Left cardiac atrium (tissue), 4 donors: ENCODE data around the gene KCNIP1. TPM values are rescaled to one million over a fixed set of nuclear protein-coding genes. Genes with fewer than 3 reads are reported as not detected.
A peak's percentile ranks its signal among the peaks of the same experiment; 100 is the strongest.

Experiments
- ATAC-seq, 2 donors: fragments of 200-7000 bp; cut with Tn5 transposase; one replicate each; pipeline ENCODE4 v1.9.1; 2020; ENCODE audit warnings: mild to moderate bottlenecking in 2 of 2, moderate library complexity in 2 of 2
- DNase-seq: peaks from one replicate; pipeline ENCODE4 v3.0.0-alpha.2; 2020
- intact Hi-C, 2 donors: fragments of 100-400 bp; cut with DNase I; formaldehyde crosslinking; loops; one replicate each; pipeline versions ENCODE4 v1.14.1 to v1.15.1; 2022 to 2023
- long read RNA-seq: library from polyadenylated mRNA; unstranded; transcript quantifications from one replicate; pipeline ENCODE4 v2.0.0, GENCODE V29; 2021
- total RNA-seq, 2 donors: library from RNA; stranded (reverse); fragmentation: NEBNext Ultra II Directional; extraction: Animal tissue kit (Norgen Biotek cat#: 25700); gene quantifications; one replicate each; pipeline ENCODE4 v1.2.1, GENCODE V29; 2021
- donor health status: DM: no; HTN: yes; CAD: no.
- donor health status: DM: no; HTN: yes; CAD: no; lungs with severe emphysema.
- donor health status: DM: yes; HTN: yes; CAD: no.
- donor health status: Dilated cardiomyopathy.

KCNIP1 gene
- not detected for total RNA-seq
- long read RNA-seq, result 0 reads

DNA sequence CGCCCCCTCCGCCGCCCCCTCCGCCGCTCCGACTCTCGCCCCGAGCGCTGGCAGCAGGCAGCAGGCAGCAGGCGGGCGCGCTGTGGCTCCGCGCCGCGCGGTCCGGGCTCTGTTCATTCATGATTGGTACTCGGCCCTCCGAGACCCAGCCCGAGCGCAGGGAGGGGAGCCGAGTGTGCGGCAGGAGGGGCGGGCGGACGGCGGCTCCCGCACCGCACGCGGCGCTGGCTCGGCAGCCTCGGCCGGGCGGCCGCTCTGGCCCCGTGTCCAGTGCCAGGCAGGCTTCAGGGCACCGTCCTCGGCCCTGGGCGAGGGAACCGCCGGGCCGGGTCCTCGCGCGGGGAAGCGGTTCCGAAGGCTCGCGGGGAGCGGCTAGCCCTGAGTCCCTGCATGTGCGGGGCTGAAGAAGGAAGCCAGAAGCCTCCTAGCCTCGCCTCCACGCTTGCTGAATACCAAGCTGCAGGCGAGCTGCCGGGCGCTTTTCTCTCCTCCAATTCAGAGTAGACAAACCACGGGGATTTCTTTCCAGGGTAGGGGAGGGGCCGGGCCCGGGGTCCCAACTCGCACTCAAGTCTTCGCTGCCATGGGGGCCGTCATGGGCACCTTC is at the start of gene KCNIP1:
TSS of gene KCNIP1 (plus strand) at position 31 of the 607 bp plus-strand sequence.
- intact Hi-C loops, result no loop called here
- ATAC-seq (peak; percentile 65 to 76), DNase-seq (no peak)

DNA sequence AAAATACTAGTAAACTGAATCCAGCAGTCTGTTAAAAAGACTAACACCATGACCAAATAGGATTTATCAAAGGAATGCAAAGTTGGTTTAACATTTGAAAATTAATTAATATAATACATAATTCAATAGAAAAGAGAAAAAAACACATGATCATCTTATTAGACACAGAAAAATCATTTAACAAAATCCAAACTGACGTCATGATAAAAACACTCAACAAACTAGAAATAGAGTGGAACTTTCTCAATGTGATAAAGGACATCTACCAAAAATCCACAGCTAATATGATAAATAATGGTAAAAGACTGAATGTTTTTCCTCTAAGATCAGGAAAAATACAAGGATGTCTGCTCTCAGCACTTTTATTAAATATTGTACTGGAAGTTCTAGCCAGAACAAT is 40.4 kb upstream of the KCNIP1 start:
- no peak for ATAC-seq
- intact Hi-C loops, result no loop called here

DNA sequence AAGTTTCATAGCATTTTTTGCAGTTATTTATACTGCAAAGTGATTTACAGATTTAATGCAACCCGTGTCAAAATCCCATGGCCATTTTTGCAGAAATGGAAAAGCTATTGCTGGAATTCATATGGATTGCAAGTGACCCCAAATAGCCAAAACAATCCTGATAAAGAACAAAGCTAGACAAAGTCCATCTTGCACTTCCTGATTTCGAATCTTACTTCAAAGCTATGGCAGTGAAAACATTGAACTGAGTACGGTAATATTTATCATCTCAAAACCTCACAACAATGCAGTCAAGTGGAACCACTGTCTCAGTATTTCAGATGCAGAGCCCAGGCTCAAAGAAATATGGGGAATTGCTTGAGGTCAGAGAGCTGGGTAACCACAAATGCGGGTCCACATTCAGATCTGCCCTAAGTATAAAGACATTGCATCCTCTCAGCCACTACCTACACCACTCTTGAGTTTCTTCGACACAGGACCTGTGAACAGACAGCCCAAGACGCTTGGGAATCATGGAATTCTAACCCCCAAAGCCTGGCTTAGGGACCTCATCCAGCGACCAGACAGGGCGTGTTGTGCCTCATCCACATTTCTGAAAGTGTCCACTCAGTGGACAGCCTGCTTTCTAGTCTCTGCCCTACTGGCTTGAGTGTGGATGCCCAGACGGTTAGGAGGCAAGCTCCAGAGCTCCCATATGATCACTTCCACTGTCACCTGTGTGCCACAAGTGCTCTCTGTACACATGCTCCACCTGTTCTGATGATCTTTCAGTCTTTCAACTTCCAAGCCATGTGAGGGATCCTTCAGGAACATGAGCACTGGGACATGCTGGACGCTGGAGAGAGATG is 39.3 kb upstream of the KCNIP1 start:
- no peak for DNase-seq
- intact Hi-C loops, result no loop called here
- no peak for ATAC-seq

More for the DNA sequence above, 40.4 kb upstream of the KCNIP1 start:
- DNase-seq, result no peak

DNA sequence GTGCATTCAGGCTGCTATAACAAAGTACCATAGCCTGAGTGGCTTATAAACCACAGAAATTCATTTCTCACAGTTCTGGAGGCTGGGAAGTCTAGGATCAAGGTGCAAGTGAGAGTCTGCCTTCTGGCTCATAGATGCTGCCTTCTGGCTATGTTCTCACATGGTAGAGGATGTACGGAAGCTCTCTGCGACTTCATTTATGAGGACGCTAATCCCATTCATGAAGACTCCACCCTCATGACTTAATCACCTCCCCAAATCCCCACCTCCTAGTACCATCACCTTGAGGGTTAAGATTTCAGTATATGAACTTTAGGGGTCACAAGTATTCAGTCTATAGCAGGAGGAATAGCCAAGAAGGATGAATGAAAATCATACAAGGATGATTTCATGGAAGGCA is 37.3 kb upstream of the KCNIP1 start:
- ATAC-seq (no peak), DNase-seq (no peak)
- intact Hi-C loops, result no loop called here

DNA sequence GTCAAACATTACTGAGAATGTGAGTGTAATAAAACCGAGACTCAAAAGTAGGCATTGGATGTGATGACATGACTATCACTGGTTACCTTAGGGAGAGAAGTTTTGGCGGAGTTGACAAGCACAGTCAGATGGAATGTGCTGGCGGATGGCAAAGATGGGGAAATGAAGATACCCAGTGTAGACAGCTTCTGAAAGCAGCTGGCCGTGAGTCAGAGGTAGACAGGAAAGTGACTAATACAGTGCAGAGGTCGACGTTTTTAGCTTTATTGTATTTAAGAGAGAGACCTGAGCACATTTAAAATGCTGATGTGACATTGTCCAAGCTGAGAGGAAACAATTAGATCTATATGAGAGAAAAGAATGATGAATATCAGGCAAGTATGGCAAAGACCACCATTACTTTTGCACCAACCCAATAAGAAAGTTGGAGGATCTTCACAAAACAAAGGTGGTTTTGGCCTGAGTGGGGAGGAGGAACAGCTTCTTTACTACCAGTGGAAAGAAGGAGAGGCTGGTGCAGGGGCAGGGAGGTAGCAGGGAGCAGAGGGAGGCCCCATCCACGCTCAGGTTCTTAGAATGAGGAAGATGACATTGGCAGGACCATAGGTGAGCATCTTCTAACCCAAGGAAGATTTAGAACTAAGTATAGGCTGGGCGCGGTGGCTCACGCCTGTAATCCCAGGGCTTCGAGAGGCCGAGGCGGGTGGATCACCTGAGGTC is 36.7 kb upstream of the KCNIP1 start:
- peak; percentile 41 for DNase-seq
- peak in 1 of 2 donors; percentile 97 for ATAC-seq
- intact Hi-C loops, result no loop called here

DNA sequence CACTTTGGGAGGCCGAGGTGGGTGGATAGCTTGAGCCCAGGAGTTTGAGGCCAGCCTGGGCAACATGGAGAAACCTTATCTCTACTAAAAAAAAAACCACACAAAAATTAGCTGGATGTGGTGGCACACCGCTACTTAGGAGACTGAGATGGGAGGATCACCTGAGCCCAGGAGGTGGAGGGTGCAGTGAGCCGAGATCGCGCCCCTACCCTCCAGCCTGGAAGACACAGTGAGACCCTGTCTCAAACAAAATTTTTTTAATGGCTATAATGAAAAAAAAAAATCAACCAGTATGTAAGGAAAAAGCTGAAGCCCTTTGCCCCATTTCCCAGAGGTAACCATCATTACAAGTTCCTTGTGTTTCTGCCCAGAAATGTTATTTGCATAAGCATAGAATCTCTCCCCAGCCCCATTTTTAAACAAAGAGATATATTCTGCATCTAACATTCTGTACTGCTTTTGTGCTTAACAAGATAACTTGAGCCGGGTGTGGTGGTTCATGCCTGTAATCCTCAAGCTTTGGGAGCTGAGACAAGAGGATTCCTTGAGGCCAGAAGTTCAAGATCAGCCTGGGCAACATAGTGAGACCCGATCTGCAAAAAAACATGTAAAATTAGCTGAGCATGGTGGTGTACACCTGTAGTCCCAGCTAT is 35.1 kb upstream of the KCNIP1 start:
- intact Hi-C loops, result no loop called here
- DNase-seq, result no peak
- ATAC-seq, result no peak

DNA sequence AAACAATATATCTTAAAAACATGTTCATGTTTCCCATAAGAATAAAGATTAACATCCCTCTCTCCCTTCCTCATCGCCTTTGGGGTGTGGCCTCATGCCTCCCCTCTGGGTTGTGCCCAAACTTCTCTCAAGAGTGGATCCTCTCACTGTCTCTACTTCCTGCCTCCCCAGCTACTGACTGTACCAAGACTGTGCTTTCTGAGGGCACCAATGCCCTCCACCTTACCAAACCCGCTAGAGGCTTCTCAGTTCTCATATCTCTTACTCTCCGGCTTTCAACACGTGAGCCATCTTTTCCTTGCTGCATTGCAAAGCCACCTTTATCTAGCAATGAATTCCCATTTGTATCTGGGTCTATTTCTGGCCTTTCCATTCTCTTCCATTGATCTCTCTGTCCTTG is 34.4 kb upstream of the KCNIP1 start:
- no peak for DNase-seq
- no peak for ATAC-seq
- intact Hi-C loops, result no loop called here

DNA sequence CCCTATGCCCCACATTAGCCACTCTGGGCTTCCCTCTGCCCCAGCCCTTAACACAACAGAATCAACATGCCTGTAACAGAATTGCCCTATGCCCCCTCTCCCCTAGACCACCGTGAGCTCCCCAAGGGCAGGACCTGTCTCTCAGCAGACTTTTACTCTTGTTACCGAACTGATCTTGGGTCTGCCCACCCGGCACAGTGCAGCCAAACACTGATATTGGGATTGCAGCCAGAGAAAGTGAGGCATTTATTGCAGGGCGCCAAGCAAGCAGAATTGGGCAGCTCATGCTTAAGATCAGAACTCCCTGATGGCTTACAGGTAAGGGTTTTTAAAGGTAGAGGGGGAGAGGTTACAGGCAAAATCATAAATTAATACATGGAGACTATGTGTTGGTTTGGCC is 33.5 kb upstream of the KCNIP1 start:
- no peak for ATAC-seq
- intact Hi-C loops, result no loop called here
- DNase-seq, result no peak

DNA sequence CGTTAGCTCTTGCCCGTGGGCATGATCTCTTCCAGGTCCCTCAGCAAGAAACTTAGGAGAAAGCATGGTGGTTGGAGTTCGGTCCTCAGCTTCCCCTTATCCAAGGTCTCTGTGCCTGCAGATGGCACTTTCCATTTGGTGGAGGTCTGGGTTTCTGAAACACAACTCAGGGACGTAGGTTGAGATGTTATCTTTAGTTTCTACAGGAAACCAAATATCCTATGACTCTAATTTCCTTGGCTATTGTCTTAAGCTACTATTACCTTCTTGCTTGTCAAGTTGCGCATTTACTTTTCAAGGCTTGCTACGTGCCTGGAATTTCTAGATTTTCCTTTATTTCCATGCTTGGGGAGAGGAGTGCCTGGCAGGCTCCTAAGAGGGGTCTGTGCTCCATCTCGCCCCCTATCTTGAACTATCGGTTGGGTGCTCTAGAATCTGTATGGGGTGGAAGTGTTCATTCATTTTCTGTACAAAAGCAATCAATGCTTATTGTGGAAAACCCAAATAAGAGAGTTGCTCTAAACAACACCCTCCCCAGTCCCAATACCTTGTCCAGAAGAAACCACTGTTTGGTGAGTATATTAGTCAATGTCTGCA is 32.9 kb upstream of the KCNIP1 start:
- intact Hi-C loops, result no loop called here
- DNase-seq (no peak), ATAC-seq (no peak)

DNA sequence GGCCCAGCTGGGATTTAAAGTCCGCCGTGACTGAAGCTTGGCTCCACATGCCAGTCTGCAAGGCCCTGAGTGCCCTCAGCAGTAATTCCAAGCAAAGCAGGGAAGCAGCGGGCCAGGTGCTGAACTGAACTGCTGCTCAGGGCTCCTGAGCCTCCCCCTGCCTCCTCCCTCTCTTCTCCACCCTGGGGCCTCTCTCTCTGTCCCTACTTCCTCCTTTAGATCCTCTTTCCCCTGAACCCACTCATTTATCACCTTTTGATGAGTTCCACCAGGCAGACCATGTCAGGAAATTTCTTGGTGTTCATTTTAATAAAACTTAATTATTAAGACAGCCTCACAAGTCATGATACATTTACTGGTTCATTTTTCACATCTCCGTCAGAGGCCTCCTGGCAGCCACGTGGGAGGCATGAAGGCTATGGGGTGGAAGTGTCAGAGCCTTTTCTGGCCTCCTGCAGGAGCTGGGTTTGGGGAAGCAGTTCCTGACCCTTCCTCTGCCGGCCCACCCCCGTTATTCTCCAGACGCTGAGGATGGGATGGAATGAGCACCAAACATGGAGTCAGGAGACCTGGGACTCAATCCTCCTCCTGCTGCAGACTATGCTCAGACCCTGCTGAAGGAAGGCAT is 32.2 kb upstream of the KCNIP1 start:
- intact Hi-C loops, result no loop called here
- DNase-seq (no peak), ATAC-seq (no peak)

DNA sequence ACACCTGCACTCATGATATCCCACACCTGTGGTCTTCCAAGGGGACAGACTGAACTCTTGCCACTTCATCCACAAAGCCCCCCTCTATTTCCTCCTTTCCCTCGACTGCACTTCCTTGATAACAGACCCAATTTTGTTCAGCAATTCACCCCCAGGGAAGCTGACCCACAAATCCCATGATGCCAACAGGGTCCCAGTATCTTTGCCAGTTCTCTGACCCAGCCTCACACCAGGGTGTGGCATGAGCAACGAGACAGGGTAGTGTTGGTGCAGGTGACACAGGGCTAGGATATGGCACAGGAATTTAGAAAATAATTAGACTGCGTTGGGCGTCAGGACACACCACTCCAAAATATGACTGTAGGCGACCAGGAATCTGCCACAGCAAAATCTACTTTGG is 30.2 kb upstream of the KCNIP1 start:
- ATAC-seq (no peak), DNase-seq (no peak)
- intact Hi-C loops, result no loop called here

DNA sequence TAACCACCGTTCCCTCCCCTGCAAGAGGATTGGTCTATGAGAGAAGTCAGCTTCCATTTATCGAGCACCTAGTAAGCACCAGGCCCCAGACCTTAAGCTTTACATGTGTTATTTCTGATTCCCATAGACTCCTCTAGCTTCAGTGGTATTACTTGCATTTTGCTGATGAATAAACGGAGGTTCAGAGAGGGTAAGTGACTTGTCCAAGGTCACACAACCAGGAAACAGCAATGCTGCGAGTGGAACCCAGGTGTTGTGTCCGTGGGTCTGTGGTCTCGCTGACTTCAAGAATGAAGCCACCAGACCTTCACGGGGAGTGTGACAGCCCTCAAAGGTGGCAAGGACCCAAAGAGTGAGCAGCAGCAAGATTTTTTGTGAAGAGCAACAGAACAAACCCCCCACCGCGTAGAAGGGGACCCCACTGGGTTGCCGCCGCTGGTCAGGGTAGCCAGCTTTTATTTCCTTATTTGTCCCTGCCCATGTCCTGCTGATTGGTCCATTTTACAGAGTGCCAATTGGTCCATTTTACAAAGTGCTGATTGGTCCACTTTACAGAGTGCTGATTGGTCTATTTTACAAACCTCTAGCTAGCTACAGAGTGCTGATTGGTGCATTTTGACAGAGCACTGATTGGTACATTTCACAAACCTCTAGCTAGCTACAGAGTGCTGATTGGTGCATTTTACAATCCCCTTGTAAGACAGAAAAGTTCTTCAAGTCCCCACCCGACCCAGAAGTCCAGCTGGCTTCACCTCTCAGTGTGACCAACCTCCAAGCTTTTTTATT is 29.1 kb upstream of the KCNIP1 start:
- no peak for ATAC-seq
- intact Hi-C loops, result no loop called here

DNA sequence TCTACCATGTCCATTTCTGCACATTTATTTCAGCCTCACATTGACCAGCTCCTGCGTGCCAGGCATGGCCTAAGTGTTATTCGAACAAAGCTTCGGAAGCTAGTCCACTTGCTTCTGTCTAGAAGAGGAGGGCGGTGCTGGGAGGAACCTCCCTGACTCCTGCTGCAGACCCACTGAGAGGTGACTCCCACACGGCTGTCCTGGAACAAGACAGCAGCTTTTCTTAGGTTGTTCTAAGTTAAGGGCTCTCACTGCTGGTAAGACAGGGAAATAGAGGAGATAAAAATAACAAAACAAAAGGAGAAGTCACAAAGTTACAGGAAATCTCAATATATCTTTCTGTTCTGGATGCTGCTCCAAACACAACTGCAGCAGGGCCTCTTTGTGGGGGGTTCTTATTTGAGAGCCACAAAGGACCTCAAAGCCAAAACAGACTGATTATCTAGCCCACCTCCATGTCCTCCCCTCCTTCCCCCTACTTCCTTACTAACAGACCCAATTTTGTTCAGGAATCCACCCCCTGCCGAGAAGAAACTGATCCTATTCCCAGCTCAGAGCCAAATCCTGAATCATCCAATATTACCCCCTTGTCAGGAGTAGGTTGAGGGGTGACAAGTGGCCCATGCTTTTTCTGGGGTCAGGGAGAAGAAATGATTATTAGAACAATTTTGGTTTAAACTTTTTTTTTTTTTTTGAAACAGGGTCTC is 28.4 kb upstream of the KCNIP1 start:
- no peak for ATAC-seq
- no peak for DNase-seq
- intact Hi-C loops, result no loop called here

More for the DNA sequence above, 29.1 kb upstream of the KCNIP1 start:
- no peak for DNase-seq

DNA sequence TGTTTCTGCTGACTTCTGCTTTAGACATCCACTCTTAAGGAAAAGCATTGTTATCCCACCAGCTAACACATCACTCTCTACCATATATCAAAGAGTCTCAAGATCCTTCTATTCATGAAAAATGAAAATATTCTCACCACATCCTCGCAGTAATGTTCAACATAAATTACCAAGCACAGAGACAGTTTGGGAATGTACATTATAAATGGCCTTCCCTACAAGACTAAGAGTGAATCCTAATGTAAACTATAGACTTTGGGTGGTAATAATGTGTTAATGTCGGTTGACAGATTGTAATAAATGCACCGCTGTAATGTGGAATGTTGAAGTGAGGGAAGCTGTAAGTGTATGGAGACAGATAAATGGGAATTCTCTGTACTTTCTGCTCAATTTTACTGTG is 27.1 kb upstream of the KCNIP1 start:
- ATAC-seq, result no peak
- no peak for DNase-seq
- intact Hi-C loops, result no loop called here

DNA sequence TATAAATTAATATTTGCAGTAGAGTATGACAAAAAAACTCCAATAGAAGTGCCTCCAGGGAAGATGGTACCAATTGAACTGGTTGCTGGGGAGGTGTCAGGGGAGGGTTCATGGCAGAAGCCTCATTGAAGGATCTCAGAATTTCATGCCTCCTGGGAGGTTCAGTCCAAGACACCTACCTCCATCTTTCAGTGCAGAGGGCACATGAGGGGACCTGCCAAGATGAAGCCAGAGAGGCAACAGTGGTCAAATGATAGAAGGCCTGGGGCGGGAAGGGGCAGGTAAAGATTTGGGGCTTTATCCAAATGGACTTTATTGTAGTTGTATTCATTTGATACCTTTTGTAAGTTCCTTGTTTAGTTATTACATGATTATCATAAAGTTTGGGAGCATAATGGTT is 25.9 kb upstream of the KCNIP1 start:
- DNase-seq, result no peak
- intact Hi-C loops, result no loop called here
- no peak for ATAC-seq

DNA sequence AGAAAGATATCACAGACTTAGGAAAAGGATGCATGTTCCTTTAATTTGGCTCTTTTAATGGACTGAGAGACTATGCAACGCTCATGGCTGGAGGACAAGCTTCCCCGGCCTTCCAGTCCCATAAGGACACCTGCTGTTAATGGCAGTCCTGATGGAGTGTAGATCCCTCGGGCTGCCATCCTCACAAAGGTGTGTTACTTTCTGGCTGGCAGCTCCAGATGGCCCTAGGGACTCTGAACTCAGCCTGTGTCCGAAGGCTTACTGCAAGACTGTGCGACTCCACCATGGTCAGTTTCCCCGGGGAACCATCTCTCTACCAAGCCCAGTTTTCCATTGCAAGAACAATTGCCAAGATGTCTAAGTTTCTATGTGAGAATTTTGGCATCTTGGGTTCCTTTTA is 25.5 kb upstream of the KCNIP1 start:
- intact Hi-C loops, result no loop called here
- ATAC-seq (no peak), DNase-seq (no peak)

DNA sequence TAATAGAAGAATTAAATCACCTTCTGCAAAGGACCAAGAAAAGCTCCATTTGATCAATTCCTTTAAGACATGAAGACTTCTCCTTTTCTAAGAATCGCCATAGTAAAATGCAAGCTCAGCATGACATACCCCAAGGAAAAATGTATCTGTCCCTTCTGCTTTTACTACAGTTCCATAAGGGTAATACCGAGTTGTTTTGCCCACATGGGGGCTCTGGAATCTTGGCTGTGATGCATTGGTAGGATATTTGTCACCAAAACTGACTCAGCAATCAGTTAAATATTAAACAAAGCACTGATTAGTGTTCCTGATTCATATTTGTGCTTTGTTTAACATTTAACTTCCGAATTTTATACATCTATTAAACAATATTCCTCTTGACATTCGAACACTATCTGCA is 24.3 kb upstream of the KCNIP1 start:
- ATAC-seq, result no peak
- intact Hi-C loops, result no loop called here
- no peak for DNase-seq

DNA sequence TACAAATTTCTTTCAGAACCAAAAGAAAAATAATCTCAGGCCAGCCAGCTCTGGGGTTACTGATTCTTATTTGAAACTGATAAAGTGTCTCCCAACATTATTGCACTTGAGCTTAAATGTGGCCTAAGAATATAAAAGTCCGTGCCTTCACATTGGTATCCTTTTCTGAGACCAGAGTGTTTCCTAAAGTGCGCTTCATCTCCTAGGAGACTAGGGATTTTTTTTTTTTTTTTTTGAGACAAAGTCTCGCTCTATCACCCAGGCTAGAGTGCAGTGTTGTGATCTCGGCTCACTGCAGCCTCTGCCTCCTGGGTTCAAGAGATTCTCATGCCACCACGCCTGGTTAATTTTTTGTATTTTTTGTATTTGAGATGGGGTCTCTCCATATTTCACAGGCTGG is 23.6 kb upstream of the KCNIP1 start:
- intact Hi-C loops, result no loop called here
- no peak for DNase-seq
- ATAC-seq, result no peak
